GM18502 (cell line): ENCODE results near the gene DALRD3.
A peak's percentile ranks its signal among the peaks of the same experiment; 100 is the strongest.

ENCODE experiments used
- ATAC-seq: cut with Tn5 transposase; IDR thresholded peaks from one replicate; pipeline ENCODE4 v1.9.1; 2021; ENCODE audit warnings: mild to moderate bottlenecking; ENCODE audit not compliant: unreplicated experiment, poor library complexity

The DALRD3 gene

DNA sequence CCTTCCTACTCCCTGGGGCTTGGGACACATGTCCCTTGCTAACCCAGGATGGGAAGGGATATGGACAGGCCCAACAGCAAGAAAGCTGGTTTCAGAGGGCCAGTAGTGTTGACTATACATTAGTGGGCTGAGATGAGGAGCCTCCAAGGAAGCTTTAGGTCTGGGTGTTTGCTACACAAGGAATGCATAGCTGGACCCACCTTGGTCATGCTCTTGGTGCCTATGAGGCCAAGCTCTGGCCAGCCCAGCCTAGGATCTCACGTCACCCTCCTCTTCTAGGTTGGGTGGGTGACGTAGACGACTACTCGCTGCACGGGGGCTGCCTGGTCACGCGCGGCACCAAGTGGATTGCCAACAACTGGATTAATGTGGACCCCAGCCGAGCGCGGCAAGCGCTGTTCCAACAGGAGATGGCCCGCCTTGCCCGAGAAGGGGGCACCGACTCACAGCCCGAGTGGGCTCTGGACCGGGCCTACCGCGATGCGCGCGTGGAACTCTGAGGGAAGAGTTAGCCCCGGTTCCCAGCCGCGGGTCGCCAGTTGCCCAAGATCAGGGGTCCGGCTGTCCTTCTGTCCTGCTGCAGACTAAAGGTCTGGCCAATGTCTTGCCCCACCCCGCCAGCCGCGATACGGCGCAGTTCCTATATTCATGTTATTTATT lies 11.8 kb downstream of the DALRD3 start:
- ATAC-seq: no peak

DNA sequence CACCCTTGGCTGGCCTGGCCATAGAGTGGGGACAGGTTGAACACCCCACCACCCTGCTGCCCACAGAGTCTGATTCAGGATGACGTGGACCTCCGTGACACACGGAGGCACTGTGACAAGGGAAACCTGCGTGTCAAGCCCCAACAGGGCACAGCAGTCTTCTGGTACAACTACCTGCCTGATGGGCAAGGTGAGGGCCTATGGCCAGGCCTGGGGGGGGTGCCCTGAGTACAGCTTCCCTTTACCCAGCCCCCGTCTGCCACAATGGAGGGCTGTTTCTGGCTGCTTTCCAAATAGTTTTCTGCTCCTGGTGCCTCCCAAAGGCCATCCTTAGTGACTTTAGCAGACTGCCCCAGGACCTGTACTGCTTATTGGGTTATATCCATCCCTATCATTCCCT lies 12.4 kb downstream of the DALRD3 start:
- ATAC-seq: no peak

DNA sequence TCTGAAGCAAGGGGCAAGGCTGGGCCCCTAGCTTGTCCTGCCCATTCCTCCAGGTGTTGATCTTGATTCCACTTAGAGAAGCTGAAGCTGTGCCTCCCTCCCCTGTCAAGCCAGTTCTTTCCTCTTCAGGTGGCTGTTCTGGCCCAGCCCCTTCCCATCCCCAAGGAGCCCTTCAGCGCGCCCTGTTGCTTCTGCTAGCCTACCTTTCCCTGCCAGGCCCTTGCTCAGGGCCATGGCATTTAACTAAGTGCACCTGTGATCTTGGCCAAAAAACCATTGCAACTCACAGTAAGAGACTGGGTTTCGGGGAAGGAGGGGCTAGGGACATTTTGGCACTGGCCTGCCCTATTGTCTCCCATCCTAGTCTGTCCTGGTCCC lies 13.1 kb downstream of the DALRD3 start:
- ATAC-seq: no peak

DNA sequence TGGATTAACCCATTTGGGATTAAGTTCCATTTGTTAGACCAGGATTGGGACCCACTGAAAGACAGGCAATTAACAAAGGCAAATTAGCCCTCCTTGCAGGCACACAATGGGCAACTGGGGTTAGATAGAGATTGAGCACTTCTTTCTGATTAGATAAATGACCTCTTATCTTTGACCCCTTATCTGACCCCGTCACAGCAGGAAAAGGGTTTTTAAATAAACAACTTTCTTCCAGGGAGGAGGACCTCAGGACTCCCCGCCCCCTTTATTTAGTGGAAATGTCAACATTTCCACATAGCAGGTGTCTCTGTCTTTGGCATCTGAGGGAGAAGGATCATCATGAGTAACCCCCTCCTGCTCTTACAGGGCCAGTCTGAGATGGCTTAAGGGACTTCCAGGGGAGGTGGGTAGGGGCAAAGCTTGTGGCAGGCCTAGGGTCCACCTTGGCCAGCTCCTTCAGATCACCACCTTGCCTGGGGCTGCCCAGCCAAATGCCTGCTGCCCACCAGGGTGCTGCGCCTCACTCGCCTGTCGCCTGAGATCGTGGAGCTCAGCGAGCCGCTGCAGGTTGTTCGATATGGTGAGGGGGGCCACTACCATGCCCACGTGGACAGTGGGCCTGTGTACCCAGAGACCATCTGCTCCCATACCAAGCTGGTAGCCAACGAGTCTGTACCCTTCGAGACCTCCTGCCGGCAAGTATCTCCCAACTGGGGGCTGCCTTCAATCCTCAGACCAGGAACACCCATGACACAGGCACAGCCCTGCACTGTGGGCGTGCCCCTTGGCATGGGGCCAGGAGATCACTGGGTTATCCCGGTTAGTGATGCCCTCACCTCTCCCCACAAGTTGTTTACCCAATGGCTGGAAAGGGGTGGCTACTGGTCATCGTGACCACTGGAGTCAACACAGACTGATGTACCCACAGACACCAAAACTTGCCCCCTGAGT lies 13.8 kb downstream of the DALRD3 start:
- ATAC-seq: no peak

DNA sequence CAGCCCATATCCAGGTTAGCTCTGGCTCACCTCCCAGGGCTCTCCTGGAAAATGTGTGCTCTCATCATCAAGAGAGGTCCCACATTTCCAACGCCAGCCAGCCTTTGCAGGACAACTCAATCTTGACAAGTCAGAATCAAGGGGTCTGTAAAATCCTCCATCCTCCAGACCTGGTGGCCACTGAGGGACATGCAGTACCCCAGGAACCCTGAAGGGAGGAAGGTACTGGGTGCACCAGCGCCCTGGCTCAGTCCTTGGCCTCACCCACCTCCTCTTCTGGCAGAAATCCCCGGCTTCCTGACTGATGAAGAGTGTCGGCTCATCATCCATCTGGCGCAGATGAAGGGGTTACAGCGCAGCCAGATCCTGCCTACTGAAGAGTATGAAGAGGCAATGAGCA lies 17.2 kb downstream of the DALRD3 start:
- ATAC-seq: no peak

DNA sequence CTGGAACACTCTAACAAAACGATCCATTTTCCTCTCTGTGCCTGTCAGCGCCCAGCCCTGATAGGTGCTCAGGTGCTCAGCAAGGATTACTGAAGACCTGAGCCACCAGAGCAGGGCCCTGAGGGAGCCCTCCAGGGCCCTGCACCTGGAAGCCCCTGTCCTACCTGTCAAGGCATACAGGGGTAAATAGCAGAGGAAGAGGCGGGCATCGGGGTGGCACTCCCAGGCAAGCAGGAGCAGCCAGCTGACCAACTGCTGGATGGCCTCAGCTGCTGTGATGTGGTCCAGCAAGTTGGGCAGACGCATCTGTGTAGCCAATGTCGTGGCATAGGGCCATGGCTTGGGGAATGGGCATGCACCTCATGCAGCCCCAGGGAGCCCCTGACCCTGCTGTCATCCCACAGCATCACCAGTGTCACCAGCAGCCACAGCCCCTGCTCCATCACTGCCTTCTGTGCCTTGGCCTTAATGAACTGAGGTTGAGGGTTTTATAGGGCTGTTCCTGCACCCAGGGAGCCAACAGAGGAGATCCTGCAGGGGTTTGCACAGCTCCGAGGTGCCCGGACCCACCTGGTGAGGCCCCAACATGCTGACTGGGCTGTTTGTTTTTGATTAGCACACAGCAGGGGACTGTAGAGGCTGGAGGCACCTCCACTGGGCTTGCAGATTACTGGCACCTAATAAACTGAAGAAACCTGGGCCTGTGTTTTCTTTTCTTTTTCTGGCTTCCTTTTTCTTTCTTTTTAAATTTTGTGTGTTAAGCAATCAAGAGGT lies 19.1 kb downstream of the DALRD3 start:
- ATAC-seq: no peak

DNA sequence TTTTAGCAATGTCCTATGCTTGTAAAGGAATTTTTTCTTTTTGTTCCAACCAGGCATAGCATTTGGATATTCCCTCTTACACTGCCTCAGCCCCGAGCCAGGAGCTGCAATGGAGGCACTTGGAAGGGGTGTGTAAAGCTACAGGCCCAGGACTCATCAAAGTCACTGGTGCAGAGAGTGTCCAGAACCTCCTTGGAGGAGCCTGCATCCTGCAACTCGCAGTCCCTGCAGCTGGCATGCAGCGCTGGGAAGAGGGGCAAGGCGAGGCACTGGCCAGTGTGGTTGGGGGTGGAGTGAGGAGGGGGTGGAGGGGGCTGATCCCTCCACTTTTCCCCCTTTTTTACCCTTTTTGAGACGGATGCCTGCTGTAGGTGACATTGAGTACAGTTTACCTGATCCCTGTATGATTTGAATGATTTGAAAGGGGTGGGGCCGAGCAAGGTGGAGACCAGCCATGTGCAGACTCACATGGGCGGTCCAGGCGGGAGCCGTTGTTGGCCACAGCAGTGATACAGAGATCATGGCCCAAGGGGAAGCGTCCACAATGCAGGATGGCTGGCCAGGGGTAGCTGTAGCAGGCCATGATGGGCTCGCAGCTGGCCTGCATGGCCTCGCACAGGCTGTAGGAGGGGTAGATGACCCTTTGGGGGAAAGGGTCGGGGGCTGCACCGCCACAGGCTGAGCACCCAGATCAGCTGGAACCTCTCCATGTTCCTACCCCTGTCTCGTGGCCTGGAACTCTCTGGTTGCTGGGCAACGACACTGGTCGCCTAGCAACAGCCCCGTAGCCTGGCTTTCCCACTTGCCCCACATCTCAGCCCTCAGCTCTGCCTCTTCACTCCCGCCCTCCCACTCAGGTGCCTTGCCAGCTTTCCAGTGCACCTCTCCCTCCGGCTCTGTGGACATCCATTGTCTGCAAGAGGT lies 20.4 kb downstream of the DALRD3 start:
- no peak for ATAC-seq

DNA sequence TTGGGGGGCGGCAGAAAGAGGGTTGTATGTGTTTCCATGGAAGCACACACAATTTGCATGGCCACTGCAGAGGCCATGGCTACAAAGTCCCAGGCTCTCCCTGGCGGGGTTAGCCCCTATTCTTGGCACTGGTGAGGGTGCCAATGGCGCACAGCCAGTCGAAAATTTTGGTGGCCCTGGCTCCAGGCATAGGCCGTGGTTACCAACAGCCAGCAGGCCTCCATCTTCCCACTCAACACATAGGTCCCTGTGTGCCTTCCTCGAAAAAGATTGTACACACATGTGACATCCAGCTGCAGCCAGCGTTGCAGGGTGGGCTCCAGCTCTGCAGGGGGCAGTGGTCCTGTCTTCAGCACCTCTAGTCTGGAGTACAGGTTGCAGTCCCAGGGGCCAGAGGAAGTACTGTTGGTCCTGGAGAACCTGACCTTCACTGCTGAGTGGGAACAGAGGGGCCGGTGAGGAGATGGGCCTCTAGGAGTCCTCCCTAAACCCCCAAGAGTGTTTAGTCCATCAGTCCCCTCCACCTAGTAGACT lies 21.2 kb downstream of the DALRD3 start:
- ATAC-seq: no peak

DNA sequence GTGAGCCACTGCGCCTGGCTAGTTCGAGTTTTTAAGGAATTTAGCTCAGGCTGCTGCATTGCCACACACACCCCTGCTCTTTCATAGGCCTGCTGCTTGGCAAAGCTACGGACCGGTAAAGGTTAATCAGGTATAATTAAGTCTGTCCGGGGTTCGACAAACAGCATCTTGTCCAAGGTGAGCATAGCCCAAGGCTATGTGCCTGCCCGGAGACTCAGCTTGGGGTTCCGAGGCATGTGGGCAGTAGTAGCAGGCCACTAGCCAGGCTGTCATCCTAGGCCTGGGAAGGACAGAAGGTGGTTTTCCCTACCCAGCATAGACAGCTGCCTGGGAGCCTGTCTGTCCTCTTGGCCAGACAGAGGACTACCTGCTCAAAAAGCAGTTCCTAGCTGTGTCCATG lies 21.7 kb downstream of the DALRD3 start:
- ATAC-seq: no peak

DNA sequence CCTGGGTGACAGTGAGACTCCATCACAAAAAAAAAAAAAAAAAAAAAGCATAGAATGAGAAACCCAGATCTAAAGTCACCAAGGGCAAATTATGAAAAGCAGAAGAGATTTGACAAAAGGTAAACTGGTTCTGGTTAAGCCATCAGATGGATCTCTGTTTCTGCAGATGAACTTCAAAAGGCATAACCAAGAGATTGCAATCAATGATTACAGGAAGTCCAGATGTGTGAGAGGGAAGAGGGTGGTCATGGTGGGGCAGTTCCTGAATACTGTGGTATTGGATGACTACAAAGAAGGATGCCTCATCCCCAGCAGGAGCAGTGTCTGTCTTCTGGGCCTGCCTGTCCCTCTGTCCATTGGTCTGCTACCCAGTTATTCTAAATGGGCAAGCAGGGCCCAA lies 24.5 kb downstream of the DALRD3 start:
- no peak for ATAC-seq

DNA sequence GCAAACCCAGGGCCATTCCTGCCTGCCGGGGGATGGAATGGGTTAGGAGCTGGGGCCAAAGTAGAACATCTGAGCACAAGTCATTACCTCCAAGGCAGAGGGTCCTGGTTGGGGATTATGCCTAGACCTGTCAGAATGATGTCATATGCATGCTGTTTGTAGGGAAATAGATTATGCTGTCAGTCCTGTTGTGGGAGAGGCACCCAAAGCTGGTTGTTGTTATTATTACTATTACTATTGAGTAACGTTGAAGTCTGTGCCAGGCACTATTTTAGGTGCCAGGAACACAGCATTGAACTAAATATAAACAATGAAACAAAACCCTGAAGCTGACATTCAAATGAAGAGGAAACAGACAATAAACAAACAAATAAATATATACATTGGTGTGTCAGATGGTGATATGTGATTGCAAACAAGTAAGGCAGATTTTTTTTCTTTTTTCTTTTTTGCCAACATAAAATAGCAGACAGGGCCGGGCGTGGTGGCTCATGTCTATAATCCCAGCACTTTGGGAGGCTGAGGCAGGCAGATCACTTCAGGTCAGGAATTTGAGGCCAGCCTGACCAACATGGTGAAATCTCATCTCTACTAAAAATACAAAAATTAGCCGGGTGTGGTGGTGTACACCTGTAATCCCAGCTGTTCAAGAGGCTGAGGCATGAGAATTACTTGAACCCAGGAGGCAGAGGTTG lies 26.4 kb downstream of the DALRD3 start:
- ATAC-seq: no peak

DNA sequence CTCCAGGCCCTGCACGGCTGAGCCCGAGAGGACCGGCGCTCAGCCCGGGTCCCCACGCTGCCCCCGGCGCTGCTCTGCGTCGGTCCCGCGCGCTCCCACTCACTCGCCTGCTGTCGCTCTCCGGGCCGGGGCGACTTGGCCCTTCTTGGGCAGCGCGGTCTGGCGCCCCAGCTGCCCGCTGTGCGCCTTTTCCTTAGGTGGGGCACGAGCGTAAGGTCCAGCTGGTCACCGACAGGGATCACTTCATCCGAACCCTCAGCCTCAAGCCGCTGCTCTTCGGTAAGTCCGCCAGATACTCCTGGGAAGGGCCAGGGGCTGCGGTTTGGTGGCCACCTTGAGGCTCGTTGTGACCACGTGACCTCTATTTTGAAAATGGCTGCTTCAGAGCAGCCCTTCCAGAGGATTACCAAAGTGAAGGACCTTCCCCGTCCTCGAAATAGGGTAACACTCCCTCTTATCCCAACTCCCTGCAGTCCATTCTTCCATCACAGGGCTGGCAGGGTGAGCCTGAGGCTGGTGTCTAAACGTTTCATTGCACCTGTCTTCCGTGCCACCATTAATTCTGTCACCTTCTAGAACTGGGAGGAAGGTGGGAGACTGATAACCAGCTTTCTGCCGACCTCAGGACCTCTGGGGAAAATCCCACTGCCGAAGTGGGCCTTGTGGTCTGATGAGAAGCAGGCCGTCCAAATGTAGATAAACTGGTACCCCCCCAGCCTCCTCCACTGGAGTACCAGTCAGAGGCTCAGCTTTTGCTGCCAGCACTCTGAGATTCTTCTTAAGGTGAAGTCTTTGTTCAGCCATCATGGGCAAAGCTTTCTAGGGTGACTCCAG lies 27.5 kb downstream of the DALRD3 start:
- ATAC-seq: peak; percentile 24

DNA sequence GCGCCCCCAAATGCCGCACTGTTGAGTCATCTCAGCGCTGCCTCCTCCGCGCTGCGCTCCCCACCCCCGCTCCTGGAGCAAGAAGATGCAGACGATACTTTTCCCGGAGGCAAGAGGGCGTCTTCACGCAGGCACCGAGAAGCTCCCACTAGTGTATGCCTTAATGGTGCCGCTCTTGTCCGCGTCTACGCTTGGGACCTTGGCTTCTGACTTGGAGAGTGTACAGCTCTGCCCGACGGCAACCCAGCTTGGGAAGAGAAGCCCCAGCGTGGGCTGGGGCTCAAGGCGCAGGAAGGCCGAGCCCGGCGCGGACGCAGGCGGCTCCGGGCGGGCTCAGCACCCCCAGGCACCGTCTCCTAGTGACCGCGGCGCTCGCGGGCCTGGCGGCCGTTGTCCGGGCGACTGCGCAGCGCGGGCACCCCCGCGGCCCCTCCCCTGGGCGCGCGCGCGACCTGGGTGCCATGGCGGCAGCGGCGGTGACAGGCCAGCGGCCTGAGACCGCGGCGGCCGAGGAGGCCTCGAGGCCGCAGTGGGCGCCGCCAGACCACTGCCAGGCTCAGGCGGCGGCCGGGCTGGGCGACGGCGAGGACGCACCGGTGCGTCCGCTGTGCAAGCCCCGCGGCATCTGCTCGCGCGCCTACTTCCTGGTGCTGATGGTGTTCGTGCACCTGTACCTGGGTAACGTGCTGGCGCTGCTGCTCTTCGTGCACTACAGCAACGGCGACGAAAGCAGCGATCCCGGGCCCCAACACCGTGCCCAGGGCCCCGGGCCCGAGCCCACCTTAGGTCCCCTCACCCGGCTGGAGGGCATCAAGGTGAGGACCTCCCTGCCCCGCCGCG lies 28.4 kb downstream of the DALRD3 start, which contains the start of gene P4HTM:
TSS of gene P4HTM (plus strand) at position 446 of the 840 bp plus-strand sequence. CDS start at position 462, 16 bp downstream.
- ATAC-seq: peak; percentile 56

DNA sequence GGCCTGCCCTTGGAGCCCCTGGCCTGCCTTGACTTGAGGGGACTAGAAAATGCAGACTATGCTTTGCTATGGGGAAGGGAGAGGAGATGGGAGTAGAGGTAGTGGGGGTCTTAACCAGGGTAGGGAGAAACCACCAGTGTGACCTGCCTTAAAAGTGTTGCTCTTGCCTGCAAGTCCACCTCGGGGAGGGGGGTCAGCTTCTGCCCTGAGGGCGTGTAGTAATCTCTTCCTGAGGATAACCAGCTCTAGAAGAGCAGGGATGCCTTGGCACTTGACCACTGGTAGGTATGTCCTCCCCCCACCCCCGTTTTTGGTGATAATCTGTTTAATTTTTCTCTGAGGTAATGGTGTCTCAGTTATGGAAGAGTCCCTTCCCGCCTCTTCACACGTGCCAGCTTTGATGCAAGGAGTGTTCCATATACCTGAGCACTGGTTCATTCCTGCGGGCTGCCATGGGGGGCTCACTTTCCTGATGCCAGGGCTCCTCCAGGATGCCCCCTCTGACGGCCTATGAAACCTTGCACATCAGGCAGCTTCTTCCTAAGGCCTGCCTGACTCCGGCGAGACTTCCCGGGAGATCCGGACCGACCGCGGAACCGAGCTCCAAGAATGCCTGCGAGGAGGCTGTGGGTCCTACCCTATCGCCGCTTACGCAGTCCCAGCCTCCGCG lies 29.1 kb downstream of the DALRD3 start:
- ATAC-seq: no peak

DNA sequence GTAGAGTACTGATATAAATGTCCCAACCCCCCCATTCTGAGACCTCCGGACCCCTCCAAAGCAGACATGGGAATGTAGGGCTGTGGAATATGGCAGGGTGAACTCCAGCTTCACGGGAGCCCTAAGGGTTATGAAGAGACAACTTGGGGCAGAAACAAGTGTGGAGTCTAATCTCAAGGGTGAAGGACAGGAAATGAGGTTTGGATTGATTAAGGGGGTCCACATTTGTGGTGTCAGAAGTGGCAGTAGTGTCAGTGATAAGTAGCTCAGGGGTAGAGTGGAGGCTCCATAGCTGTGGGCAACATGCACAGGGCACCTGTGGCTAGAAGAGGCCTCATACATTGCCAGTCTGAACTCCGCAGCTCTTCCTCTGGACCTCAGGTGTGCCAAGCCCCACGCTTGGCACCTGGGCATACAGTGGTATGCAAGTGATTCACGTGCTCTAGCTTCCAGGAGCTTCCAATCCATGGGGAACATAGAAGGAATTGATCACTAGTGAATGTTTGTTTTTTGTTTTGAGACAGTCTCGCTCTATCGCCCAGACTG lies 32.5 kb downstream of the DALRD3 start:
- no peak for ATAC-seq

DNA sequence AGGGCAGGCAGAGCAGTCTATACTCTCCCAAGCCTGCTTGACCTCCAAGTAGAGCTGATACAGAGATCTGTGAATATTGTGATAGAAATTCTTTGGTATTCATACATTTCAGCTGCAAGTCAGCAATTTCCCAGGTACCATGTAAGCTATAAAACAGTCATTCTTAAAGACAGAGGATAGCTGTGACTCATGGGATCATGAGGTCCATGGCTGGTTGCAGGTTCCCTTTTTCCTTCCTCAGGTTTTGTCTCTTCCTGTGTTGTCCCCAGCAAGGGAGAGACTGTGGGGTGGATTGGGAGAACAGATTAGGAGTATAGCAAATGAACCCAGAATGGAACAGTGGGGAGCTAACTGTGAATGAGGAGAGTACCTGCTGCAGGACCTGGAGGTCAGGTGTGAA lies 33.7 kb downstream of the DALRD3 start:
- ATAC-seq: no peak
